MCF 10A (cell line): Measurements from ENCODE around the gene OVOL2. TPM values are rescaled to one million over a fixed set of nuclear protein-coding genes. Genes with fewer than 3 reads are reported as not detected.

Experiments used
- BruUV-seq: library from RNA; stranded (reverse); fragments of 400-500 nt; replicated peaks from 2 replicates; lab custom pipeline; 2021; lab: Mats Ljungman, UMichigan
- CTCF ChIA-PET: fragments of 300-600 bp; sonication (Branson Sonifier 250); formaldehyde crosslinking; extraction: SDS; loops from one replicate; lab custom pipeline; 2021; ENCODE audit warnings: antibody characterized with exemption, inconsistent platforms; lab: Yijun Ruan, JAX
- POLR2A ChIA-PET: fragments of 300-600, 350-650 bp; sonication (Branson Sonifier 250); formaldehyde crosslinking; extraction: SDS; loops from one replicate; lab custom pipeline; 2020; ENCODE audit warnings: antibody characterized with exemption, inconsistent platforms; lab: Yijun Ruan, JAX
- DNase-seq: peaks from one replicate; pipeline ENCODE4 v3.0.0-alpha.2; 2018; ENCODE audit not compliant: unreplicated experiment
- H3K27ac Mint-ChIP-seq: one replicate; pipeline ENCODE4 v1.8.0; 2022; ENCODE audit warnings: mild to moderate bottlenecking, low read depth, mixed read lengths; ENCODE audit not compliant: unreplicated experiment
- H3K27me3 Mint-ChIP-seq: one replicate; pipeline ENCODE4 v1.8.0; 2022; ENCODE audit warnings: mixed read lengths; ENCODE audit not compliant: insufficient read depth, unreplicated experiment
- H3K36me3 Mint-ChIP-seq: one replicate; pipeline ENCODE4 v1.8.0; 2022; ENCODE audit warnings: mild to moderate bottlenecking, moderate library complexity, mixed read lengths; ENCODE audit not compliant: insufficient read depth, unreplicated experiment
- H3K4me1 Mint-ChIP-seq: one replicate; pipeline ENCODE4 v1.8.0; 2022; ENCODE audit warnings: mixed read lengths; ENCODE audit not compliant: insufficient read depth, unreplicated experiment
- H3K4me3 Mint-ChIP-seq: one replicate; pipeline ENCODE4 v1.8.0; 2022; ENCODE audit warnings: mild to moderate bottlenecking, moderate library complexity, mixed read lengths; ENCODE audit not compliant: unreplicated experiment
- H3K9me3 Mint-ChIP-seq: one replicate; pipeline ENCODE4 v1.8.0; 2022; ENCODE audit warnings: mixed read lengths; ENCODE audit not compliant: unreplicated experiment
- CTCF ChIP-seq: fragments of 200-600 bp; IDR thresholded peaks from one replicate; pipeline ENCODE4 v1.8.0; 2022; ENCODE audit warnings: antibody characterized with exemption, mild to moderate bottlenecking; ENCODE audit not compliant: unreplicated experiment
- intact Hi-C: fragments of 100-400 bp; cut with micrococcal nuclease; formaldehyde crosslinking; loops from 2 replicates; pipeline ENCODE4 v1.14.1; 2022
- total RNA-seq: library from RNA; stranded (reverse); gene quantifications from 2 replicates; pipeline ENCODE4 v1.2.3, GENCODE V29; 2022

OVOL2 gene
- total RNA-seq, 1 experiment from 2014 or later: 2.1 TPM

DNA sequence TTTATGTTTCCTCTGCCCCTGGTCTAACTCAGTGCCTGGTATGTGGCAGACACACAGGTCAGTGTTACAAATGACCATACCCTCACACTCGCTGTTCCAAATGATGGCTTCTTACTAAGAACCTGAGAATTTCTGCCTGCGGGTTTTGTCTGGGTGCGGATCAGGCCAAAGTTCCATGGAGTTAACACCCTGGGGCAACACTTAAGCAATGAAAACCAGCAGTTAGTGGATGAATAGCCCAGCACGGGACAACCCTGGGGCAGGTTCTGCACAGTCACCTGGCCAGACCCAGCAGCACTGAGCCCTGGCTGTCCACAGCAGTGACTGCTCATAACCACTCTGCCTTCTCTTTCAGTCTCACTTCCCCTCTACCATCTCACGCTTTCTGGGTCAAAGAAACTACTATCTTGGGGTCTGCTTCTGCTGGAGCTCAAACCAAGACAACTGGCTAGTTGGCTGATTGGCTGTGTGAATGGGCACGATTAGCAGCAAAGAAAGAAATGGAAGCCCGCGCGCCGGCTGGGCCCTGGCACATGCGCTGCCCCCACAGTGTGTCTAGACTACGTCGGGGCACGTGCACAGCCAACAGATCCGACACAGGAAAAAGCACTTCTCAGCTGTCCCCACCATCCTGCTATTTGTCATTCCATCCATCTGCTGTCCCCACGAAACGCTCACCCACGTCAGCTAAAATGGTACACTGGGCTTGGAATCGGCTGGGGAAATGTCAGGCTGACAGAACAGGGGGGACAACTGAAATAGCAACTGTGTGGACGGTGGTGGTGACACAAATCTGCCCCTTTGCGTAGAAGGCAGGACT, 52.3 kb downstream of the OVOL2 start:
- no peak overlapping the region for H3K4me3 Mint-ChIP-seq
- peaks cover 13% of the 10 kb centered on the region for H3K4me1 Mint-ChIP-seq
- H3K27ac Mint-ChIP-seq: no peak overlapping the region
- TF ChIP-seq CTCF: no peak
- H3K9me3 Mint-ChIP-seq: no peaks in the 10 kb centered on the region
- ChIA-PET CTCF (interaction anchor here (1.5 to 1.7 kb wide), 2 partner anchors 9 to 11 kb away, joined by 3 to 5 read pairs; no protein-coding TSS in a partner anchor), POLR2A (interaction anchor here (0.6 kb wide), 1 partner anchor 353 kb away, joined by 3 read pairs; no protein-coding TSS in a partner anchor)
- BruUV-seq: no TSS peak
- no peaks in the 10 kb centered on the region for H3K27me3 Mint-ChIP-seq
- no peaks in the 10 kb centered on the region for H3K36me3 Mint-ChIP-seq
- intact Hi-C loops: no loop called here
- no peak for DNase-seq

GRCh38 chr20:18004384-18005031, 53.2 kb downstream of the OVOL2 start:
- Mint-ChIP-seq H3K27me3 (no peaks in the 10 kb centered on the region), H3K27ac (no peak overlapping the region), H3K4me3 (no peak overlapping the region), H3K9me3 (no peaks in the 10 kb centered on the region), H3K4me1 (peaks cover 13% of the 10 kb centered on the region), H3K36me3 (no peaks in the 10 kb centered on the region)
- no TSS peak for BruUV-seq
- ChIA-PET POLR2A (interaction anchor here (0.6 to 1.1 kb wide), 2 partner anchors 37 to 77 kb away, joined by 3 read pairs; no protein-coding TSS in a partner anchor), CTCF (interaction anchor here (0.6 to 1.7 kb wide), 5 partner anchors 8 to 1201 kb away, joined by 3 to 5 read pairs (median 3); partner anchors contain the start of gene RRBP1)
- intact Hi-C loops: no loop called here
- no peak for DNase-seq
- no peak for TF ChIP-seq CTCF

DNA sequence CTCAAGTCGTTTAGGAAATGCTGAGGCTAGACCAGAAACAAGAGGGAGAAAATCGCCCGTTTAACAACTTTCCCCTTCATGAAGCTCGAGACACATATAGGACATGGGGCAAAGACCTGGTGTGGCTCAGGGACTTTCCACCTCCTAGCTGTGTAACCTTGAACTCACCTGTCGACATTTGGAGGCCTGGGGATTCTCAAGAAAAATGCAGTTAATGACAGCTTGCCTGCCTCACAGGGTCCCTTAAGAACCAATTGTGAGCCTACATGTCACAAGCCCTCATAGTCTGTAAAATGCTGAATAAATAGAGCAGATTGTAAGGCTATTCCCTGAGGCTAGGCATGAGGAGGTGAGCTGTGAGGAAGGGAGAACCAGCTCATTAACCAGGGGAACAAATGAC, 53.8 kb downstream of the OVOL2 start:
- Mint-ChIP-seq H3K4me3 (no peak overlapping the region), H3K27ac (no peak overlapping the region), H3K36me3 (no peaks in the 10 kb centered on the region), H3K27me3 (no peaks in the 10 kb centered on the region), H3K4me1 (peaks cover 13% of the 10 kb centered on the region), H3K9me3 (no peaks in the 10 kb centered on the region)
- CTCF ChIA-PET: interaction anchor here (0.6 to 1.5 kb wide), 4 partner anchors 9 to 1200 kb away, joined by 3 to 4 read pairs (median 3); partner anchors contain the start of gene RRBP1
- POLR2A ChIA-PET: interaction anchor here (1.1 kb wide), 1 partner anchor 37 kb away, joined by 3 read pairs; no protein-coding TSS in a partner anchor
- DNase-seq: no peak
- intact Hi-C loops: no loop called here
- no TSS peak for BruUV-seq
- no peak for TF ChIP-seq CTCF
